SK-N-MC (cell line): ENCODE results near the gene B3GAT1.

Experiments used
- EZH2 ChIP-seq: fragments of 200-600 bp; sonication (generic); IDR thresholded peaks from one replicate; pipeline ENCODE4 v1.6.1; 2017; ENCODE audit warnings: antibody characterized with exemption
- POLR2AphosphoS5 ChIP-seq: IDR thresholded peaks from 2 replicates; pipeline ENCODE4 v1.6.1; 2012; ENCODE audit warnings: mild to moderate bottlenecking, low read depth, low read length, borderline replicate concordance

DNA sequence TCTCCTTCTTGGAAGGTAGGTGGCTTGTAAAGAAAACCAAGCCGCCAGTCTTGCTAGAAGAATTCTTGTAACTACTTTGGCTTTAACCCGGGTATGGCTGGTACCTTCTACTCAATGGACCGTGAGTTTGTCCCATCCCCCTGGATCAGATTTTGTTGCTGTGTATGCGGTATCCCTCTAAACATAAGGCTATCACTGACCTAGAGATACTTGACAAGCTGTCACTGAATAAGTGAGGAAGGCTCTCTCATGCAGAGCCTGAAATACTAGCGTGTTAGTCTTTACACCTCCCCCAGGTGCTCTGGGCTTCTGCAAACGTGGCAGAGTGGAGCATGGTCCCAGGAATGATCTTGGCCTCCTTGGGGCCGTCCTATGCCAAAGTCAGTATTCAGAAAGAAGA, 45.8 kb downstream of the B3GAT1 start:
- no peak for TF ChIP-seq EZH2
- TF ChIP-seq POLR2AphosphoS5: no peak
